SKM-1 (cell line): ENCODE data around the gene BUB1.
"Not testable (repeated sequence)": the region's sequence is repeated elsewhere in the genome, so short reads cannot be mapped to it uniquely, and the experiment has no call there.

Experiments
- DNase-seq: peaks from one replicate; lab custom pipeline; 2025; ENCODE audit not compliant: unreplicated experiment; lab: John Stamatoyannopoulos, UW

Gene BUB1

GRCh38 chr2:110659248-110659647, 18.6 kb downstream of the BUB1 start:
- DNase-seq = no peak

GRCh38 chr2:110657724-110658305, 20.0 kb downstream of the BUB1 start:
- DNase-seq = no peak

- DNase-seq = no peak
These were observed 22.2 kb downstream of the BUB1 start for GRCh38 chr2:110655701-110656100.

GRCh38 chr2:110653861-110654260, 24.0 kb downstream of the BUB1 start:
- no peak for DNase-seq

GRCh38 chr2:110650346-110650745, 27.5 kb downstream of the BUB1 start:
- no peak for DNase-seq

- DNase-seq = no peak
These were observed 30.1 kb downstream of the BUB1 start for GRCh38 chr2:110647777-110648176.

GRCh38 chr2:110645616-110646015, 32.2 kb downstream of the BUB1 start:
- no peak for DNase-seq

- no peak for DNase-seq
These were observed 33.5 kb downstream of the BUB1 start for GRCh38 chr2:110644357-110644756.

- DNase-seq = no peak
These were observed 35.5 kb downstream of the BUB1 start for GRCh38 chr2:110642360-110642759.

- no peak for DNase-seq
These were observed 37.9 kb downstream of the BUB1 start for GRCh38 chr2:110639972-110640371.

- no peak for DNase-seq
These were observed 38.7 kb downstream of the BUB1 start for GRCh38 chr2:110638952-110639695.

- DNase-seq = no peak
These were observed 39.9 kb downstream of the BUB1 start for GRCh38 chr2:110638004-110638403.

GRCh38 chr2:110637093-110637492, 40.8 kb downstream of the BUB1 start:
- no peak for DNase-seq

GRCh38 chr2:110635949-110636628, 41.8 kb downstream of the BUB1 start:
- not testable (repeated sequence) for DNase-seq

GRCh38 chr2:110627348-110627747, 50.5 kb downstream of the BUB1 start:
- not testable (repeated sequence) for DNase-seq

- DNase-seq = not testable (repeated sequence)
These were observed 58.4 kb downstream of the BUB1 start for GRCh38 chr2:110619326-110619939.

GRCh38 chr2:110613927-110614326, 63.9 kb downstream of the BUB1 start:
- not testable (repeated sequence) for DNase-seq

GRCh38 chr2:110610613-110611250, 67.1 kb downstream of the BUB1 start:
- not testable (repeated sequence) for DNase-seq

- DNase-seq = not testable (repeated sequence)
These were observed 67.8 kb downstream of the BUB1 start for GRCh38 chr2:110609843-110610612.

- DNase-seq = not testable (repeated sequence)
These were observed 68.9 kb downstream of the BUB1 start for GRCh38 chr2:110608788-110609502.
